Stimulated activated CD4-positive, alpha-beta T cell treated with anti-CD3 and anti-CD28 coated beads, Interleukin-1b, Interleukin-23, amount 100 ng/mL, for 4 hours (primary cell): Measurements from ENCODE around the gene KDM7A.

ENCODE experiments used
- DNase-seq, 2 donors: peaks; one replicate each; pipeline ENCODE4 v3.0.0-alpha.2; 2020; ENCODE audit warnings: low read depth in 2 of 2

KDM7A gene

GRCh38 chr7:140054751-140055150, 122.0 kb downstream of the KDM7A start:
- DNase-seq = no peak

- no peak for DNase-seq
Measured at GRCh38 chr7:140053812-140054539, 122.8 kb downstream of the KDM7A start.

GRCh38 chr7:140051820-140052219, 125.0 kb downstream of the KDM7A start:
- no peak for DNase-seq

- no peak for DNase-seq
Measured at GRCh38 chr7:140050100-140050499, 126.7 kb downstream of the KDM7A start.

GRCh38 chr7:140049339-140050024, 127.3 kb downstream of the KDM7A start:
- DNase-seq = no peak

- no peak for DNase-seq
Measured at GRCh38 chr7:140048989-140049338, 127.8 kb downstream of the KDM7A start.

GRCh38 chr7:140048138-140048537, 128.6 kb downstream of the KDM7A start:
- DNase-seq = no peak

GRCh38 chr7:140047197-140047596, 129.6 kb downstream of the KDM7A start:
- DNase-seq = no peak

GRCh38 chr7:140045697-140046096, 131.1 kb downstream of the KDM7A start:
- DNase-seq = no peak

GRCh38 chr7:140044251-140044650, 132.5 kb downstream of the KDM7A start:
- DNase-seq = no peak

GRCh38 chr7:140042386-140042670, 134.5 kb downstream of the KDM7A start:
- no peak for DNase-seq

GRCh38 chr7:140041659-140042385, 135.0 kb downstream of the KDM7A start:
- DNase-seq = no peak

- DNase-seq = no peak
Measured at GRCh38 chr7:140039896-140040295, 136.9 kb downstream of the KDM7A start.

GRCh38 chr7:140039066-140039465, 137.7 kb downstream of the KDM7A start:
- DNase-seq = no peak

- no peak for DNase-seq
Measured at GRCh38 chr7:140036224-140036962, 140.4 kb downstream of the KDM7A start.

- DNase-seq = no peak
Measured at GRCh38 chr7:140035400-140036223, 141.2 kb downstream of the KDM7A start.
